ENCODE data around the gene PIP5K1B.

- no peak for TF ChIP-seq CTCF (conservative IDR thresholded peaks at IDR 0.05; ENCODE audit: low read depth, low read length)
- no peak for TF ChIP-seq EZH2 (IDR thresholded peaks at IDR 0.05; ENCODE audit: borderline replicate concordance, low read depth, low read length, poor library complexity, severe bottlenecking)
These were observed 299.8 kb downstream of the PIP5K1B start for GRCh38 chr9:69004836-69005235.
